Astrocyte of the cerebellum (primary cell): ENCODE results near the gene RUNX2.

Source experiments
- DNase-seq: peaks from one replicate; pipeline ENCODE4 v3.0.0-alpha.2; 2011; ENCODE audit warnings: low read depth
- H3K4me3 ChIP-seq: 2 replicates; pipeline ENCODE4 v1.5.1; 2011; ENCODE audit warnings: mild to moderate bottlenecking, low read depth, low read length, moderate library complexity
- CTCF ChIP-seq: IDR thresholded peaks from 2 replicates; pipeline ENCODE4 v1.5.1; 2012; ENCODE audit warnings: low read length, low read depth, moderate library complexity, mild to moderate bottlenecking; ENCODE audit errors: missing control alignments
- in situ Hi-C: cut with HindIII; loops from 2 replicates; pipeline ENCODE4 v1.10.0; 2017; ENCODE audit warnings: low sequenced_read_pairs

RUNX2 gene

GRCh38 chr6:45416700-45417099 lies 88.6 kb downstream of the RUNX2 start:
- no peak overlapping the region for H3K4me3 ChIP-seq
- DNase-seq, result no peak
- in situ Hi-C loops, result no loop called here
- no peak for TF ChIP-seq CTCF

DNA sequence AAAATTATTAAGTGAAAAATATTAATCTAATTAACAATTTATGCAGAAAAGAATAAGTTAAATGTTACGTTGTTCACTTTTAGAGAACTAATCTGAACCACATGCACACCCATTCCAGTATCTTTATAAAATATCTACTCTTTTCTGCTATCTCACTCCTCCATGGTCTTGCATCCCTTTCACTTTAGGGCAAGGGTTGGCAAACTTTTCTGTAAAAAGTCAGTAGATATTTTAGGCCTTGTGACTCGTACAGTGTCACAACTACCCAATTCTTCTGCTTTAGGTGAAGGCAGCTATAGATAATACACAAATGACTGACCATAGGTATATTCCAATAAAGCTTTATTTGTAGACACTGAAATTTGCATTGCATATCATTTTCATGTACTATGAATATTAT lies 89.3 kb downstream of the RUNX2 start:
- no peak for DNase-seq
- no peak for TF ChIP-seq CTCF
- no peak overlapping the region for H3K4me3 ChIP-seq
- in situ Hi-C loops, result no loop called here

DNA sequence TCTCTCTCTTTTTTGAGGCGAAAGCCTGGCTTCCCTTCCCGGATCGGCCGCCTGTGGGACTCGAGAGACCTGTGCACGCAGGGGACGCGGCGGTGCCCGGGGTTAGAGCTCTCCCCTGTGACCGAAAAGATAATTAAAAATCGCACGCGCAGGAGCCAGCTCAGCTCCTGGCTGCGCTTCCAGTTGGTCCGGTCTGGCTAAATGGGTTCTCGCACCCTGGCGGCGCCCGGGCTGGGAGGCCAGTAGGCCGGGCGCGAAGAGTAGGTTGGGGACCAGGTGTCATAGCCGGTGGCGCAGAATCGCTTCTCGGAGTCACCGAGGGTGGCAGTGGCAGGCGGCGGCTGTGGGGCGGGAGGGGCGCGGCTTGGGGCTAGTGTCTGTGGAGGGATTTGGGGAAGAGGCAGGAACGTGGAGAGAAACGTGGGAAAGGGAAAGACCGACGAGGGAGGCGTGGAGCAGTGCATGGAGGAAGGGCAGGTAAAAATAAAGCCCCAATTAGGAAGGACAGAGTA lies 91.5 kb downstream of the RUNX2 start:
- peak overlapping the region; percentile 92 for H3K4me3 ChIP-seq
- DNase-seq, result no peak
- no peak for TF ChIP-seq CTCF
- in situ Hi-C loops, result no loop called here

GRCh38 chr6:45420083-45420908 lies 92.2 kb downstream of the RUNX2 start:
- in situ Hi-C loops, result no loop called here
- peak; percentile 91 for DNase-seq
- H3K4me3 ChIP-seq, result peak overlapping the region; percentile 92
- TF ChIP-seq CTCF, result no peak

- no peak for TF ChIP-seq CTCF
- in situ Hi-C loops, result no loop called here
- DNase-seq, result no peak
- H3K4me3 ChIP-seq, result peak overlapping the region; percentile 92
Observed at GRCh38 chr6:45420909-45421708, 93.0 kb downstream of the RUNX2 start.

GRCh38 chr6:45421709-45422502 lies 93.8 kb downstream of the RUNX2 start:
- peak overlapping the region; percentile 92 for H3K4me3 ChIP-seq
- no peak for DNase-seq
- in situ Hi-C loops, result no loop called here
- peak; percentile 24 for TF ChIP-seq CTCF
